ENCODE measurements around the gene PALLD.

The PALLD gene

DNA sequence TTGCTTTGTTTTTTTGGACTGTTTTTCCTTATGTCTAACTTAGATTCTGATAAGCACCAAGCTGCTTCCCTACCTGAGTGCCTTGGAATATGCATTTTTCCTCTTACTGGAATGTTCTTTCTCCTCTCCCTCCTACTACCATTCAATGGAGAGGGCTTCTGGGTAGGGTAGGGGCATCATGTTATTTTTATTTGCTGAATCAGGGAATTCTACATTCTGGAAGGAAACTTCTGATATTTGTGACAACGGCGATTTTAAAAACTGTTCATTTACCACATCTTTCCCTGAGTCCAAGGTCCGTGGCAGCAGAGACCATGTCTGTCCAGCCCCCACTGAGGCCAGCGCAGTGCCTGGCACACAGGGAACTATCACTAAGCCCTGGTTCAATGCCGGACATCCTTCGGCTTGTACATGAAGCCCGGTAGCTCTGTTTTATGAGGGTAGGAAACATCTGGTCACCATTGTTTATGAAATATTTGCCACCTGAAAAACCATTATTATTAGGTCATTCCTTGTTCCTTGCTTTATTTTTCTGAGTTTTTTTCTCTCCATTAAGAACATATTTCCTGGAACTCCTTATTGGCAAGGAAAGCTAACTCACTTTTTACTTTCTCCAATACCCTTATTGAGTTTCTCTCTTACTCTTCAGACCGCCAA is 57.0 kb downstream of the PALLD start:
- no peaks in the 10 kb centered on the region for H3K9me3 ChIP-seq
- no peaks in the 10 kb centered on the region for H3K27me3 ChIP-seq
- H3K36me3 ChIP-seq = no peaks in the 10 kb centered on the region
- no peak for DNase-seq
- H3K4me1 ChIP-seq = peaks cover 5% of the 10 kb centered on the region
- TF ChIP-seq, protein P1, sequence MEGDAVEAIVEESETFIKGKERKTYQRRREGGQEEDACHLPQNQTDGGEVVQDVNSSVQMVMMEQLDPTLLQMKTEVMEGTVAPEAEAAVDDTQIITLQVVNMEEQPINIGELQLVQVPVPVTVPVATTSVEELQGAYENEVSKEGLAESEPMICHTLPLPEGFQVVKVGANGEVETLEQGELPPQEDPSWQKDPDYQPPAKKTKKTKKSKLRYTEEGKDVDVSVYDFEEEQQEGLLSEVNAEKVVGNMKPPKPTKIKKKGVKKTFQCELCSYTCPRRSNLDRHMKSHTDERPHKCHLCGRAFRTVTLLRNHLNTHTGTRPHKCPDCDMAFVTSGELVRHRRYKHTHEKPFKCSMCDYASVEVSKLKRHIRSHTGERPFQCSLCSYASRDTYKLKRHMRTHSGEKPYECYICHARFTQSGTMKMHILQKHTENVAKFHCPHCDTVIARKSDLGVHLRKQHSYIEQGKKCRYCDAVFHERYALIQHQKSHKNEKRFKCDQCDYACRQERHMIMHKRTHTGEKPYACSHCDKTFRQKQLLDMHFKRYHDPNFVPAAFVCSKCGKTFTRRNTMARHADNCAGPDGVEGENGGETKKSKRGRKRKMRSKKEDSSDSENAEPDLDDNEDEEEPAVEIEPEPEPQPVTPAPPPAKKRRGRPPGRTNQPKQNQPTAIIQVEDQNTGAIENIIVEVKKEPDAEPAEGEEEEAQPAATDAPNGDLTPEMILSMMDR (IDR thresholded peaks at IDR 0.05; ENCODE audit: low read depth, low read length) = no peak
- no peak overlapping the region for H3K4me3 ChIP-seq (ENCODE audit: low read depth, low read length)

DNA sequence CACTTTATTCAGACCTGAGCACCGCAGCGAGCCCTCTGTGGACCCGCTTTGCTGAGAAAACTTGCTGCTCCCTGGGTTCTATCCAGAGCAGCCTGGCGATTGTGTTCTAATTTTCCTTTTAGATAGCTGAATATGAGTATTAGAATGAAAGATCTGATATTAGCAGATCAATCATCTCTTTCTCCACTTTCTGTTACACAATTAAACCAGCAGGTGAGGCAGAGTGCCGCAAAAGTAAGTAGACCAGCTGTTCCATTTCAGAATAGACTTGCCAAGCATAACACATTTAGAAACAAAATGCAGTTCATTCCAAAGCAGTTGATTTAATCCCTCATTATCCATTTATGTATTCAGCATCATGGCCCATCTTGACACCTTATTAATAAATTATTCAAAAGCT is 58.6 kb downstream of the PALLD start:
- Histone ChIP-seq H3K9me3 (no peaks in the 10 kb centered on the region), H3K4me3 (ENCODE audit: low read depth, low read length) (no peak overlapping the region), H3K36me3 (no peaks in the 10 kb centered on the region), H3K4me1 (no peaks in the 10 kb centered on the region), H3K27me3 (no peaks in the 10 kb centered on the region)
- TF ChIP-seq, protein P1 (IDR thresholded peaks at IDR 0.05; ENCODE audit: low read depth, low read length) = no peak
- no peak for DNase-seq

DNA sequence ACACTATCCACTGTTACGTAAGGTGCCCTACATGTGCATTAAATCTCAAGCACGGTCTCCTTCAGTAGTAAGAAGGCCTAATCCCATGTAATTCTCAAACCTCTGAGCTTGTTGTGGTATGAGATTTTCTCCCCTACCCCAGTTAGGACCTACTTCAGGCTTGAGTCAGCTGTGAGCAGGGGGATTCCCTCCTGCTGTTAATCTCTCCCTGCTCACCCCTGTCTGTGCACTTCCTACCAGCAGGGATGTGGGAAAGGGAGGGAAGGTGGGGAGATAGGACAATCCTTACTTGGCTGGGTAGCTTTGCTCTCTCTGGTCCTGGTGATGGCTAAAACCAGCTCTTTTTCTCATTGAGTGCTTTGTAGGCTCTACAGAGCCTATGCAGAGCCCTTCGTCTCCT is 60.8 kb downstream of the PALLD start:
- Histone ChIP-seq H3K4me1 (no peaks in the 10 kb centered on the region), H3K27me3 (no peaks in the 10 kb centered on the region), H3K36me3 (no peaks in the 10 kb centered on the region), H3K9me3 (no peaks in the 10 kb centered on the region), H3K4me3 (ENCODE audit: low read depth, low read length) (no peak overlapping the region)
- DNase-seq = no peak
- TF ChIP-seq, protein P1 (IDR thresholded peaks at IDR 0.05; ENCODE audit: low read depth, low read length) = no peak

DNA sequence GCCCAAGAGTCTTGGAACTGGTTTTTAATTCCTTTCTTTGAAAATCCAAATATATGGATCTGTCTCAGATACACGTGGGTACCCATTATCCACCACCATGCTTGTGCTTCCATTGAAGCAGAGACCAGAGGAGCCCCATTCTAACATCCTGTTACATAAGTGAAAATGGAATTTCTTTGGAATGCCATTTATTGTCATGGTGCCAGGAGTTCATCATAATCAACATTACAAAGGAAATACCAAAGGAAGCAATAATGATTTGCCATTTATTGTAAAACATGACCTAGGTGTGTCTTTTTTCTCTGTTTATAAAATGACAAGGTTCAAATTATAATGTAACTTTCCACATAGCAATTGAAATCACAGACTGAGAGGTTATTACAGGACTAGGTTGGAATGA is 61.7 kb downstream of the PALLD start:
- H3K27me3 ChIP-seq = no peaks in the 10 kb centered on the region
- TF ChIP-seq, protein P1 (IDR thresholded peaks at IDR 0.05; ENCODE audit: low read depth, low read length) = no peak
- H3K36me3 ChIP-seq = no peaks in the 10 kb centered on the region
- DNase-seq = no peak
- no peak overlapping the region for H3K4me3 ChIP-seq (ENCODE audit: low read depth, low read length)
- no peaks in the 10 kb centered on the region for H3K4me1 ChIP-seq
- H3K9me3 ChIP-seq = no peaks in the 10 kb centered on the region

DNA sequence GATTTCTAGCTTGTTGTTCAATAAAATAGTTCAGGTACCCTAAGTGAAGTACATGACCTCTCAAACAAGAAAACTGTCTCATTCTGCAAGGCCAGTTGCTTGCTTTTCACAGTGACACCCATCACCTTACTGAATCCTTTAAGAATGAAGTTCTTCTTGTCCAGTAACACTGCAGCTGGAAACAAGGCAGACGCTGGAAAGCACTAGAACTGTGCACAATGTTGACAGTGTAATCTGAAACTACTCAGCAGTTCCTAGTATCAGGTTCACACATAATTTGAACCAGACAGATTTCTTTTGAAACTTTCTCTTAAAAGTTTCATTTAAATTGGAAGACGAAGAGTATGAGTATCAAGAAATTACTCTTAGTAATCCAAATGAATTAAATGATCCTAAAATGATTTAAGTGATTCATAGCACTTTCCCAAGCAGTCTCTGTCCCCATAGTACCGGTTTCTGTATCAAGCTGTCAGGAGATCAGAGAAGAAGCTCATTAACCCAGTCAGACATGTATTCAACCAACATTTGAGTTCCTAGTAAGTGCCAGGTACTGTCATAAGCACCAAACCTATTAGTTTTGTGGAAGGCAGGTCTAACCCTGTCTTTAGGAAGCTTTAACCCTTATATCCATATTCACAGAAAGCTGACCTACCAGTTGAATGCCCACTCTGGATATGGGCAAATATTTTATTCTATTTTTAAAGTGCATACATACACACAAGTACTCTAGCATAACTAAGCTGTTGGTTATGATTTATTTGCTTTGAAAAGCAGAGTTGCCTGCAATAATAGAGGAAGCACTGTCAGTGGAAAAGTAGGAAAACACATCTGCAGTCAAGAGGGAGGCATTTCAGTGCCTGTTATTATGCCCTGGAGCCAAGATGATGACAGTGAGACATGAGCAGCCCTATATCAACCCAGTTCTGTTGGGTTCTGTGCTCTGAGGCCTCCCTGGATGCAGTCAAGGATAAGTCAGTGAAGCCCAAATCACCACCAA is 63.6 kb downstream of the PALLD start:
- Histone ChIP-seq H3K4me3 (ENCODE audit: low read depth, low read length) (no peak overlapping the region), H3K4me1 (no peaks in the 10 kb centered on the region), H3K27me3 (no peaks in the 10 kb centered on the region), H3K9me3 (no peaks in the 10 kb centered on the region), H3K36me3 (no peaks in the 10 kb centered on the region)
- DNase-seq = no peak
- TF ChIP-seq, protein P1 (IDR thresholded peaks at IDR 0.05; ENCODE audit: low read depth, low read length) = no peak
